GM18511 (cell line): ENCODE measurements around the gene TECTA.
"Not testable (repeated sequence)": the region's sequence is repeated elsewhere in the genome, so short reads cannot be mapped to it uniquely, and the experiment has no call there.

Experiments used
- ATAC-seq: cut with Tn5 transposase; IDR thresholded peaks from one replicate; pipeline ENCODE4 v1.9.1; 2021; ENCODE audit warnings: mild to moderate bottlenecking, moderate library complexity; ENCODE audit not compliant: unreplicated experiment

Gene TECTA

DNA sequence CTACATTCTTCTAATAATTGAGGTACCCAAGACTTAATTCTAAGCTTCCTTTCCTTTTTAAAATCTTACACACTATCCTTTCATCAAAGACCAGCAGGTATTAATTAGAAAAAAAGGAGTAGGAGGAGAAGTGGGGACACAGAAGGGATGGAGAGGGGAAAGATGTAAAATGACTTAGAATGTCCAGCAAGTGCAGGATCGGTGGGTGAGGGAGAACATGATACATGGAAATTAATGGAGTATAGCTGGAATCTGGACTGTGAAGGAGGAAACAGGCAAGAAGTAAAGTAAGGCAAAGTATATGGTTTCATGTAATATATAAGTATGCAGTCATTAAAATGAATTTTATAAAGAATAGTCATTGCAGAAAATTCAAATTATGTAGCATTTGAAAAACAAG lies 127.8 kb downstream of the TECTA start:
- no peak for ATAC-seq

GRCh38 chr11:121229495-121230215 lies 128.6 kb downstream of the TECTA start:
- no peak for ATAC-seq

GRCh38 chr11:121231576-121232278 lies 130.7 kb downstream of the TECTA start:
- ATAC-seq, result no peak

DNA sequence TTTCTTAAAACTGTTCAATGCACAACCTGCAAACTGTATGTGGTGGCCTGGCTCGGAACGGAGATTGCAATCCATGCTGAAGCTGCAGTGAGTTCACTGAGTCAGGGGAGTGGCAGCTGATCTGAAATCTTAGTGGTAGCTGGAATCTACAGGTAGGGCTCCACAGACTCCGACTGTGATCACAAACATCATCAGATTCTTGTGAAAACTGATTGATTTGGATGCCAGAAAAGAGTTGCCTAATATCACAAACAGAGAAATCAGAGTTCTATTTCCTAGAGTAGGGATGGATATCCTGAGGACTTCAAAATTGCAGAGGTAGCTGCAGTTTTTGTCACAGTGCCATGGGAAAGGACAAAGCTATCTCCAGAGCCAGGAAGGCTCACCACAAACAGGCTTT lies 134.0 kb downstream of the TECTA start:
- ATAC-seq, result no peak

DNA sequence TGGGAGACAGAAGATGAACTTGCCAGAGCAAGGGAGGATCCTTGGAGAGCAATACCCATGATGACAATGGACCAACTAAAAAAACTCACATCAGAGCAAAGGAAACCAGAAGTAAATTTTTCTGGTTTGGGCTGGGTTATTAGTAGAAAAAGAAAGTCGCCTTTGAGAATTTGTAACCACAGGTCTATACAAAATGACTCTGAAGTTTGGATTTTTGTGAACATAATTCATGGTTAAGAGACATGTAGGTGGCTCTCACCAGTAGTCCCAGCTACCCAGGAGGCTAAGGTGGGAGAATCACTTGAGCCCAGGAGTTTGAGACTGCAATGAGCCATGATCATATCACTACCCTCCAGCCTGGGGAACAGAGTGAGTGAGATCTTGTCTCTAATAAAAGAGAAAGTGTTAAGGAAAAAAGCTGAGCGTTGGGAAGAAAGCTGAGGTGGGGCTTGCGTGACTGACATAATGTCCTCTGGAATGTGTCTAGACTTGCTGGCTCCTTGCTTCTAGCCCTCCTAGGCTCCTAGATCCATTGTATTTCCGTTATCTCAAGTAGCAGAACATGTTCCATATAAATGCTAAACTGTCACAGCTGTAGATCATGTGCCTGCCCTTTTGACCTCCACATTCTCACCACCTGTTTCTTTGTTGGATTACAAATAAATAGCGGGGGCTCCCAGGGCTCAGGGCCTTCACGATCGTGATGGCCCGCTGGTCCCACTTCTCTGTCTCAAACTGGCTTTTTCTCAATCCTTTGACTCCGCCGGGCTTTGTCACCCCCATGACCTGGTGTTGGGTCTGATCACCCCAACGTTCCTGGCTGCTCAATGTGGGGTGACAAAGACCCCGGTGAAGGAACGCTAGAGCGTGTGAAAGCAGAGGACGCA lies 135.3 kb downstream of the TECTA start:
- peak; percentile 72 for ATAC-seq

- ATAC-seq, result peak; percentile 48
Measured at GRCh38 chr11:121237247-121237646, 136.2 kb downstream of the TECTA start.

GRCh38 chr11:121237686-121238658 lies 136.9 kb downstream of the TECTA start:
- no peak for ATAC-seq

DNA sequence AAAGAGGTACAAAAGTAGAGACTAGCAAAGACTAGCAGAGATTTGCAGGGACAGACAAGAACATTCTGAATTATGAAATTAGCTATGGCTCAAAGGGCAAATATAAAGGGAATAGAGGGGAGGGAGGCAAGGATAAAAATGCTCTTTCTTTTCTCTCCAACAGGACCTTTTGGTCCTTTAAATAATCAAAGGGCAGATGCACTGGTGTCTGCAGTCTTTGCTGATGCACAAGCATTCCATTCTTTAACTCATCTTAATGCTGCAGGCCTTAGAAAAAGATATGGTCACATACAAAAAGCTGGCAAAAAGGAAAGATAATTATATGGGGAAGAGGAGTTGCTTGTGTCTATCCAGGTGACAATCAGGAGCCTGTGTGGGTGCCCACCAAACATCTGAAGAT lies 137.9 kb downstream of the TECTA start:
- no peak for ATAC-seq

GRCh38 chr11:121240001-121240400 lies 139.0 kb downstream of the TECTA start:
- not testable (repeated sequence) for ATAC-seq

- no peak for ATAC-seq
Measured at GRCh38 chr11:121240650-121241303, 139.7 kb downstream of the TECTA start.
